ACC112 (cell line): ENCODE results near the gene LTV1.
"Not testable (repeated sequence)": the region's sequence is repeated elsewhere in the genome, so short reads cannot be mapped to it uniquely, and the experiment has no call there.

ENCODE experiments used
- H2AFZ ChIP-seq: fragments of 200-600 bp; sonication (generic); one replicate; pipeline ENCODE4 v1.6.0; 2017; ENCODE audit warnings: antibody characterized with exemption, low read length; ENCODE audit not compliant: unreplicated experiment
- H3K27ac ChIP-seq: fragments of 200-600 bp; sonication (generic); 2 replicates; pipeline ENCODE4 v1.5.1; 2014; ENCODE audit warnings: low read depth, mild to moderate bottlenecking, antibody characterized with exemption, low read length, moderate library complexity
- H3K27me3 ChIP-seq: fragments of 200-600 bp; sonication (generic); 2 replicates; pipeline ENCODE4 v1.6.1; 2014; ENCODE audit warnings: mild to moderate bottlenecking, antibody characterized with exemption, low read length, moderate library complexity, mixed read lengths; ENCODE audit not compliant: insufficient read depth
- H3K36me3 ChIP-seq: fragments of 200-600 bp; sonication (generic); 2 replicates; pipeline ENCODE4 v1.6.1; 2016; ENCODE audit warnings: mild to moderate bottlenecking, antibody characterized with exemption, low read length, moderate library complexity, mixed read lengths; ENCODE audit not compliant: insufficient read depth
- H3K4me1 ChIP-seq: fragments of 200-600 bp; sonication (generic); one replicate; pipeline ENCODE4 v1.6.1; 2016; ENCODE audit warnings: low read length, mixed read lengths; ENCODE audit not compliant: insufficient read depth, unreplicated experiment, control insufficient read depth
- H3K4me3 ChIP-seq: fragments of 200-600 bp; sonication (generic); 2 replicates; pipeline ENCODE4 v1.5.1; 2014; ENCODE audit warnings: mild to moderate bottlenecking, low read depth, low read length
- H3K79me2 ChIP-seq: fragments of 200-600 bp; sonication (generic); one replicate; pipeline ENCODE4 v1.6.0; 2016; ENCODE audit warnings: low read length; ENCODE audit not compliant: control insufficient read depth, unreplicated experiment, insufficient read depth

Gene LTV1

GRCh38 chr6:143843677-143843999, 500 bp downstream of the LTV1 start:
- H3K27ac ChIP-seq: peak overlapping the region; percentile 38; the same call in 1 of the 2 replicates
- peak overlapping the region; percentile 92 for H3K4me3 ChIP-seq
- peaks cover 42% of the 10 kb centered on the region for H3K79me2 ChIP-seq
- no peaks in the 10 kb centered on the region for H3K4me1 ChIP-seq
- H3K36me3 ChIP-seq: peaks cover 36% of the 10 kb centered on the region
- no peaks in the 10 kb centered on the region for H3K27me3 ChIP-seq
- H2AFZ ChIP-seq: peak overlapping the region; percentile 80

GRCh38 chr6:143844006-143844405, 868 bp downstream of the LTV1 start:
- Histone ChIP-seq H3K4me1 (no peaks in the 10 kb centered on the region), H3K27me3 (no peaks in the 10 kb centered on the region), H3K4me3 (peak overlapping the region; percentile 92), H3K79me2 (peaks cover 45% of the 10 kb centered on the region), H3K27ac (peak overlapping the region; percentile 38; the same call in 1 of the 2 replicates), H3K36me3 (peaks cover 39% of the 10 kb centered on the region), H2AFZ (peak overlapping the region; percentile 80)

GRCh38 chr6:143845033-143845432, 1.9 kb downstream of the LTV1 start:
- no peaks in the 10 kb centered on the region for H3K4me1 ChIP-seq
- H3K27ac ChIP-seq: no peak overlapping the region
- H3K36me3 ChIP-seq: peaks cover 50% of the 10 kb centered on the region
- H3K4me3 ChIP-seq: no peak overlapping the region; the same call in 1 of the 2 replicates
- no peak overlapping the region for H2AFZ ChIP-seq
- H3K79me2 ChIP-seq: peaks cover 52% of the 10 kb centered on the region
- H3K27me3 ChIP-seq: no peaks in the 10 kb centered on the region

GRCh38 chr6:143851706-143852105, 8.6 kb downstream of the LTV1 start:
- H3K27me3 ChIP-seq, H3K27ac ChIP-seq, H2AFZ ChIP-seq, H3K4me1 ChIP-seq, H3K4me3 ChIP-seq: not testable (repeated sequence)
- peaks cover 58% of the 10 kb centered on the region for H3K36me3 ChIP-seq
- H3K79me2 ChIP-seq: peaks cover 27% of the 10 kb centered on the region

- H3K4me1 ChIP-seq, H3K4me3 ChIP-seq, H2AFZ ChIP-seq, H3K79me2 ChIP-seq, H3K27ac ChIP-seq, H3K27me3 ChIP-seq: not testable (repeated sequence)
- peaks cover 48% of the 10 kb centered on the region for H3K36me3 ChIP-seq
Measured at GRCh38 chr6:143855057-143855456, 11.9 kb downstream of the LTV1 start.

- peaks cover 43% of the 10 kb centered on the region for H3K36me3 ChIP-seq
Measured at GRCh38 chr6:143856762-143857161, 13.6 kb downstream of the LTV1 start.

GRCh38 chr6:143857651-143858050, 14.5 kb downstream of the LTV1 start:
- H3K4me3 ChIP-seq: no peak overlapping the region
- no peak overlapping the region for H2AFZ ChIP-seq
- H3K27ac ChIP-seq: no peak overlapping the region
- H3K36me3 ChIP-seq: peaks cover 40% of the 10 kb centered on the region
- no peaks in the 10 kb centered on the region for H3K27me3 ChIP-seq
- H3K79me2 ChIP-seq: peaks cover 5% of the 10 kb centered on the region
- no peaks in the 10 kb centered on the region for H3K4me1 ChIP-seq

More at GRCh38 chr6:143856762-143857161, 13.6 kb downstream of the LTV1 start:
- not testable (repeated sequence) for H2AFZ ChIP-seq, H3K27me3 ChIP-seq, H3K79me2 ChIP-seq, H3K4me3 ChIP-seq, H3K4me1 ChIP-seq, H3K27ac ChIP-seq

- Histone ChIP-seq H2AFZ (no peak overlapping the region), H3K36me3 (peaks cover 55% of the 10 kb centered on the region), H3K27ac (no peak overlapping the region), H3K4me1 (no peaks in the 10 kb centered on the region), H3K4me3 (no peak overlapping the region), H3K27me3 (no peaks in the 10 kb centered on the region), H3K79me2 (no peaks in the 10 kb centered on the region)
Measured at GRCh38 chr6:143859891-143860660, 16.9 kb downstream of the LTV1 start.

GRCh38 chr6:143863771-143864170, 20.6 kb downstream of the LTV1 start:
- Histone ChIP-seq H3K36me3 (peaks cover 43% of the 10 kb centered on the region), H3K27me3 (no peaks in the 10 kb centered on the region), H3K27ac (no peak overlapping the region), H2AFZ (no peak overlapping the region), H3K4me3 (no peak overlapping the region), H3K4me1 (no peaks in the 10 kb centered on the region), H3K79me2 (no peaks in the 10 kb centered on the region)

GRCh38 chr6:143864234-143864633, 21.1 kb downstream of the LTV1 start, which contains the start of gene ZC2HC1B:
Gene ZC2HC1B, plus strand, starts transcription at chr6:143864474. Its CDS starts 66 bp downstream, at chr6:143864540.
- Histone ChIP-seq H3K27me3 (no peaks in the 10 kb centered on the region), H3K27ac (no peak within 1 kb of the TSS), H3K36me3 (peaks cover 39% of the 10 kb centered on the region), H3K4me1 (no peaks in the 10 kb centered on the region), H3K79me2 (no peaks in the 10 kb centered on the region), H2AFZ (no peak within 1 kb of the TSS), H3K4me3 (no peak within 1 kb of the TSS)

- Histone ChIP-seq H3K27ac (no peak overlapping the region), H3K79me2 (no peaks in the 10 kb centered on the region), H3K36me3 (peaks cover 20% of the 10 kb centered on the region), H3K27me3 (no peaks in the 10 kb centered on the region), H3K4me1 (no peaks in the 10 kb centered on the region), H3K4me3 (no peak overlapping the region), H2AFZ (no peak overlapping the region)
Measured at GRCh38 chr6:143867236-143867635, 24.1 kb downstream of the LTV1 start.
